Measurements from ENCODE around the gene FOXQ1.

- TF ChIP-seq ZNF263 (CRISPR knock-in tag; IDR thresholded peaks at IDR 0.05) (no peak), SNRNP70 (IDR thresholded peaks at IDR 0.05; ENCODE audit: low read depth, low read length) (no peak), MTA3 (CRISPR knock-in tag; IDR thresholded peaks at IDR 0.05) (no peak), NR2F1 (CRISPR knock-in tag; IDR thresholded peaks at IDR 0.05) (no peak), RAD21 (CRISPR knock-in tag; IDR thresholded peaks at IDR 0.05) (no peak)
These were observed 33.7 kb upstream of the FOXQ1 start for GRCh38 chr6:1278061-1278720.
